ENCODE data around the gene PKD2.
"Not testable (repeated sequence)": the region's sequence is repeated elsewhere in the genome, so short reads cannot be mapped to it uniquely, and the experiment has no call there.

PKD2 gene

DNA sequence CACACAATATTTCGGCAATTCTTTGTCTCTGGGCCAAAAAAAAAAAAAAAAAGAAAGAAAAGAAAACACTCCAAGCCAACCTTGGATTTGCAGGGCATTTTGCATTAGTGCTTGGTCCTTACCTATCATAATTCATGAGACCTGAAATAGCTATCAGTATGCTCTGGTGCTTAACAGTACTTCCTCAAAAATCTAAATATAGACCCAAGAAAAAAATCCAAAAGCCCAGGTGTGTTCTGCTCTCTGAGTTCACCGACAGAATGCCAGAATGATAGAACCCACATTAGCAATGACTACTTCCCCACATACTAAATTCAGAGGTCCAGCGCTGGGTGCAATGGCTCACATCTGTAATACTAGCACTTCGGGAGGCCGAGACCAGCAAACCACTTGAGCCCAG, 108.2 kb downstream of the PKD2 start:
- no peak for DNase-seq (ENCODE audit: low read depth in 2 of 2)
- TF ChIP-seq, protein P1, sequence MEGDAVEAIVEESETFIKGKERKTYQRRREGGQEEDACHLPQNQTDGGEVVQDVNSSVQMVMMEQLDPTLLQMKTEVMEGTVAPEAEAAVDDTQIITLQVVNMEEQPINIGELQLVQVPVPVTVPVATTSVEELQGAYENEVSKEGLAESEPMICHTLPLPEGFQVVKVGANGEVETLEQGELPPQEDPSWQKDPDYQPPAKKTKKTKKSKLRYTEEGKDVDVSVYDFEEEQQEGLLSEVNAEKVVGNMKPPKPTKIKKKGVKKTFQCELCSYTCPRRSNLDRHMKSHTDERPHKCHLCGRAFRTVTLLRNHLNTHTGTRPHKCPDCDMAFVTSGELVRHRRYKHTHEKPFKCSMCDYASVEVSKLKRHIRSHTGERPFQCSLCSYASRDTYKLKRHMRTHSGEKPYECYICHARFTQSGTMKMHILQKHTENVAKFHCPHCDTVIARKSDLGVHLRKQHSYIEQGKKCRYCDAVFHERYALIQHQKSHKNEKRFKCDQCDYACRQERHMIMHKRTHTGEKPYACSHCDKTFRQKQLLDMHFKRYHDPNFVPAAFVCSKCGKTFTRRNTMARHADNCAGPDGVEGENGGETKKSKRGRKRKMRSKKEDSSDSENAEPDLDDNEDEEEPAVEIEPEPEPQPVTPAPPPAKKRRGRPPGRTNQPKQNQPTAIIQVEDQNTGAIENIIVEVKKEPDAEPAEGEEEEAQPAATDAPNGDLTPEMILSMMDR (IDR thresholded peaks at IDR 0.05; ENCODE audit: low read depth, low read length): no peak
- H3K4me3 ChIP-seq (replicated peaks in 1 of 2; ENCODE audit: low read depth in 2 of 2, low read length in 2 of 2): no peak overlapping the region

DNA sequence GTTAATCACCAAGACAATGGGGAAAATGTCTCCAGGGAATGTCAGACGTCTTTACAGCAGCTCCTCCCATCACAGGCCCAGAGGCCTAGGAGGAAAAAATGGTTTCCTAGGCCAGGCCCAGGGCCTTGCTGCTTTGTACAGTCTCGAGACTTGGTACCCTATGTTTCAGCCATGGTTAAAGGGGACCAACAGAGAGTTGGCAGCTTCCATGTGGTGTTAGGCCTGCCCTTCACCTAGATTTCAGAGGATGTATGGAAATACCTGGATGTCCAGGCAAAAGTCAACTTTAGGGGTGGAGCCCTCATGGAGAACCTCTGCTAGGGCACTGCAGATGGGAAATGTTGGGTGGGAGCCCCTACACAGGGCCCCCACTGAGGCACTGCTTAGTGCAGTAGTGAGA, 112.5 kb downstream of the PKD2 start:
- TF ChIP-seq, protein P1 (IDR thresholded peaks at IDR 0.05; ENCODE audit: low read depth, low read length): no peak

DNA sequence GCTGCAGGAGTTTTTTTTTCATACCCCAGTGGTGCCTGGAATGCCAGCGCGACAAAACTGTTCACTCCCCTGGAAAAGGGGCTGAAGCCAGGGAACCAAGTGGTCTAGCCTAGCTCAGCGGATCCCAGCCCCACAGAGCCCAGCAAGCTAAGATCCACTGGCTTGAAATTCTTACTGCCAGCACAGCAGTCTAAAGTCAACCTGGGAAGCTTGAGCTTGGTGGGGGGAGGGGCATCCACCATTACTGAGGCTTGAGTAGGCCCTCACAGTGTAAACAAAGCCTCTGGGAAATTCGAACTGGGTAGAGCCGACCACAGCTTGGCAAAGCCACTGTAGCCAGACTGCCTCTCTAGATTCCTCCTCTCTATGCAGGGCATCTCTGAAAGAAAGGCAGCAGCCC, 114.8 kb downstream of the PKD2 start:
- not testable (repeated sequence) for H3K4me3 ChIP-seq (replicated peaks in 1 of 2; ENCODE audit: low read depth in 2 of 2, low read length in 2 of 2)

More for the DNA sequence above, 112.5 kb downstream of the PKD2 start:
- H3K4me3 ChIP-seq (replicated peaks in 1 of 2; ENCODE audit: low read depth in 2 of 2, low read length in 2 of 2): no peak overlapping the region
- DNase-seq (ENCODE audit: low read depth in 2 of 2): no peak

More for the DNA sequence above, 114.8 kb downstream of the PKD2 start:
- not testable (repeated sequence) for DNase-seq (ENCODE audit: low read depth in 2 of 2)
